ENCODE results near the gene CFDP1. TPM values are rescaled to one million over a fixed set of nuclear protein-coding genes. Genes with fewer than 3 reads are reported as not detected.

CFDP1 gene
- total RNA-seq, 2 donors from 2014 or later: 88.7 to 117 TPM

- no peak overlapping the region for H3K4me3 ChIP-seq (ENCODE audit: low read length)
- Mint-ChIP-seq H3K27me3 (ENCODE audit: insufficient read depth) (no peaks in the 10 kb centered on the region), H3K4me1 (peaks cover 8% of the 10 kb centered on the region), H3K4me3 (no peak overlapping the region), H3K27ac (no peak overlapping the region), H3K9me3 (no peaks in the 10 kb centered on the region), H3K36me3 (ENCODE audit: low read depth) (peaks cover 27% of the 10 kb centered on the region)
- TF ChIP-seq, protein P1, sequence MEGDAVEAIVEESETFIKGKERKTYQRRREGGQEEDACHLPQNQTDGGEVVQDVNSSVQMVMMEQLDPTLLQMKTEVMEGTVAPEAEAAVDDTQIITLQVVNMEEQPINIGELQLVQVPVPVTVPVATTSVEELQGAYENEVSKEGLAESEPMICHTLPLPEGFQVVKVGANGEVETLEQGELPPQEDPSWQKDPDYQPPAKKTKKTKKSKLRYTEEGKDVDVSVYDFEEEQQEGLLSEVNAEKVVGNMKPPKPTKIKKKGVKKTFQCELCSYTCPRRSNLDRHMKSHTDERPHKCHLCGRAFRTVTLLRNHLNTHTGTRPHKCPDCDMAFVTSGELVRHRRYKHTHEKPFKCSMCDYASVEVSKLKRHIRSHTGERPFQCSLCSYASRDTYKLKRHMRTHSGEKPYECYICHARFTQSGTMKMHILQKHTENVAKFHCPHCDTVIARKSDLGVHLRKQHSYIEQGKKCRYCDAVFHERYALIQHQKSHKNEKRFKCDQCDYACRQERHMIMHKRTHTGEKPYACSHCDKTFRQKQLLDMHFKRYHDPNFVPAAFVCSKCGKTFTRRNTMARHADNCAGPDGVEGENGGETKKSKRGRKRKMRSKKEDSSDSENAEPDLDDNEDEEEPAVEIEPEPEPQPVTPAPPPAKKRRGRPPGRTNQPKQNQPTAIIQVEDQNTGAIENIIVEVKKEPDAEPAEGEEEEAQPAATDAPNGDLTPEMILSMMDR (conservative IDR thresholded peaks at IDR 0.05): no peak
- peaks cover 4% of the 10 kb centered on the region for H3K36me3 ChIP-seq (ENCODE audit: control insufficient read depth, insufficient read depth, low read length)
- H3K9ac ChIP-seq (ENCODE audit: extremely low read depth, low read length, poor library complexity, severe bottlenecking): no peak overlapping the region
- no peaks in the 10 kb centered on the region for H3K27me3 ChIP-seq (ENCODE audit: control insufficient read depth, insufficient read depth, low read length, poor library complexity, severe bottlenecking)
- DNase-seq: no peak
- no peaks in the 10 kb centered on the region for H3K4me1 ChIP-seq (ENCODE audit: control insufficient read depth, insufficient read depth, low read length)
- H3K9me3 ChIP-seq (ENCODE audit: control insufficient read depth, low read length): no peaks in the 10 kb centered on the region
- WGBS, 2 experiments (ENCODE audit: insufficient coverage in 1 of 2, insufficient read length in 1 of 2): 95% methylated on average over 4 of the region's 4 CpGs
- no peak overlapping the region for H3K27ac ChIP-seq (ENCODE audit: low read depth, low read length)
These were observed 120.4 kb downstream of the CFDP1 start for GRCh38 chr16:75312875-75313274.

DNA sequence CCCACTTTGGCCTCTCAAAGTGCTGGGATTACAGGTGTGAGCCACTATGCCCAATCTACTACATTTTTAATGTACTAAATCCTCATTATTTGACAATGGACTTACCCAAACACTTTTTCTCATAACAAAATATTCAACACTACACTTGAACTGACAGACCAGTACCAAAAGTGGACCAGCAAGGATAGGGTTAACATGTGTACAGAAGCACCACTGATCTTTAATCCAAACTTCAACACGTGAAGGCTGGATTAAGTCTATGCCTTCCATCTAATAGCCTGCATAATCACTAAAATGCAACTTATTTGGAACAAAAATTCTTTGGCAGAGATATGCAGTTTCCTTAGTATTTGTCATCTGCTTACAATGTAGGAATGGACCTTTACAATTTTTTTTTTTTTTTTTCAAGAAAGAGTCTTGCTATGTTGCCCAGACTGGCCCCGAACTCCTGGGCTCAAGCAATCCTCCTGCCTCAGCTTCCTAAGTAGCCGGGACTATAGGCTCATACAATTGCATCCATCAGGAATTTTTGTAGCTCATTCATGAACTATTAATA lies 121.8 kb downstream of the CFDP1 start:
- Histone ChIP-seq H3K4me3 (ENCODE audit: low read length) (no peak overlapping the region), H3K27me3 (ENCODE audit: control insufficient read depth, insufficient read depth, low read length, poor library complexity, severe bottlenecking) (no peaks in the 10 kb centered on the region), H3K27ac (ENCODE audit: low read depth, low read length) (no peak overlapping the region), H3K9ac (ENCODE audit: extremely low read depth, low read length, poor library complexity, severe bottlenecking) (no peak overlapping the region), H3K9me3 (ENCODE audit: control insufficient read depth, low read length) (no peaks in the 10 kb centered on the region), H3K4me1 (ENCODE audit: control insufficient read depth, insufficient read depth, low read length) (no peaks in the 10 kb centered on the region), H3K36me3 (ENCODE audit: control insufficient read depth, insufficient read depth, low read length) (peaks cover 4% of the 10 kb centered on the region)
- H3K4me3 Mint-ChIP-seq: no peak overlapping the region
- H3K27ac Mint-ChIP-seq: no peak overlapping the region
- WGBS, 2 experiments (ENCODE audit: insufficient coverage in 1 of 2, insufficient read length in 1 of 2): 88% methylated on average over 2 to 3 of the region's 3 CpGs
- TF ChIP-seq, protein P1 (conservative IDR thresholded peaks at IDR 0.05): no peak
- H3K4me1 Mint-ChIP-seq: peaks cover 14% of the 10 kb centered on the region
- H3K36me3 Mint-ChIP-seq (ENCODE audit: low read depth): peaks cover 22% of the 10 kb centered on the region
- DNase-seq: no peak
- no peaks in the 10 kb centered on the region for H3K27me3 Mint-ChIP-seq (ENCODE audit: insufficient read depth)
- no peaks in the 10 kb centered on the region for H3K9me3 Mint-ChIP-seq

- Histone ChIP-seq H3K4me3 (ENCODE audit: low read length) (no peak overlapping the region), H3K9me3 (ENCODE audit: control insufficient read depth, low read length) (no peaks in the 10 kb centered on the region), H3K4me1 (ENCODE audit: control insufficient read depth, insufficient read depth, low read length) (peaks cover 8% of the 10 kb centered on the region), H3K27me3 (ENCODE audit: control insufficient read depth, insufficient read depth, low read length, poor library complexity, severe bottlenecking) (no peaks in the 10 kb centered on the region), H3K9ac (ENCODE audit: extremely low read depth, low read length, poor library complexity, severe bottlenecking) (no peak overlapping the region), H3K27ac (ENCODE audit: low read depth, low read length) (no peak overlapping the region), H3K36me3 (ENCODE audit: control insufficient read depth, insufficient read depth, low read length) (peaks cover 4% of the 10 kb centered on the region)
- TF ChIP-seq, protein P1 (conservative IDR thresholded peaks at IDR 0.05): no peak
- Mint-ChIP-seq H3K36me3 (ENCODE audit: low read depth) (peaks cover 22% of the 10 kb centered on the region), H3K9me3 (no peaks in the 10 kb centered on the region), H3K27ac (no peak overlapping the region), H3K4me1 (peaks cover 23% of the 10 kb centered on the region), H3K27me3 (ENCODE audit: insufficient read depth) (no peaks in the 10 kb centered on the region), H3K4me3 (no peak overlapping the region)
- WGBS, 2 experiments (ENCODE audit: insufficient coverage in 1 of 2, insufficient read length in 1 of 2): 94 to 95% methylated on average over 2 to 3 of the region's 3 CpGs
- DNase-seq: no peak
These were observed 122.8 kb downstream of the CFDP1 start for GRCh38 chr16:75310541-75310940.

All from endodermal cell (in vitro differentiated cells).